Mesothelial cell of epicardium (in vitro differentiated cells): ENCODE measurements around the gene UQCRC2. TPM values are rescaled to one million over a fixed set of nuclear protein-coding genes. Genes with fewer than 3 reads are reported as not detected.
A peak's percentile ranks its signal among the peaks of the same experiment; 100 is the strongest.

Experiments
- DNase-seq, 2 experiments: peaks; one replicate each; pipeline ENCODE4 v3.0.0; 2021; ENCODE audit warnings: low spot score in 2 of 2; ENCODE audit not compliant: unreplicated experiment in 2 of 2
- H3K27ac Mint-ChIP-seq: 2 replicates; pipeline ENCODE4 v1.8.0; 2021; ENCODE audit warnings: mixed read lengths
- H3K27me3 Mint-ChIP-seq: 2 replicates; pipeline ENCODE4 v1.8.0; 2021; ENCODE audit warnings: low read depth, mixed read lengths
- H3K36me3 Mint-ChIP-seq: 2 replicates; pipeline ENCODE4 v1.8.0; 2021; ENCODE audit warnings: mixed read lengths
- H3K4me1 Mint-ChIP-seq: 2 replicates; pipeline ENCODE4 v1.8.0; 2021; ENCODE audit warnings: mixed read lengths
- H3K4me3 Mint-ChIP-seq: 2 replicates; pipeline ENCODE4 v1.8.0; 2021; ENCODE audit warnings: mild to moderate bottlenecking, moderate library complexity, mixed read lengths
- H3K9me3 Mint-ChIP-seq: 2 replicates; pipeline ENCODE4 v1.8.0; 2021; ENCODE audit warnings: mixed read lengths
- total RNA-seq: library from RNA; stranded (reverse); gene quantifications from 3 replicates; pipeline ENCODE4 v1.2.1, GENCODE V29; 2021
- TF ChIP-seq, protein P1 (sequence below): fragments of 200-600 bp; sonication (generic); IDR thresholded peaks from one replicate; pipeline ENCODE4 v1.5.0; 2021; ENCODE audit warnings: antibody characterized with exemption; ENCODE audit not compliant: unreplicated experiment

The UQCRC2 gene
- total RNA-seq, 1 donor from 2014 or later = 199 TPM

DNA sequence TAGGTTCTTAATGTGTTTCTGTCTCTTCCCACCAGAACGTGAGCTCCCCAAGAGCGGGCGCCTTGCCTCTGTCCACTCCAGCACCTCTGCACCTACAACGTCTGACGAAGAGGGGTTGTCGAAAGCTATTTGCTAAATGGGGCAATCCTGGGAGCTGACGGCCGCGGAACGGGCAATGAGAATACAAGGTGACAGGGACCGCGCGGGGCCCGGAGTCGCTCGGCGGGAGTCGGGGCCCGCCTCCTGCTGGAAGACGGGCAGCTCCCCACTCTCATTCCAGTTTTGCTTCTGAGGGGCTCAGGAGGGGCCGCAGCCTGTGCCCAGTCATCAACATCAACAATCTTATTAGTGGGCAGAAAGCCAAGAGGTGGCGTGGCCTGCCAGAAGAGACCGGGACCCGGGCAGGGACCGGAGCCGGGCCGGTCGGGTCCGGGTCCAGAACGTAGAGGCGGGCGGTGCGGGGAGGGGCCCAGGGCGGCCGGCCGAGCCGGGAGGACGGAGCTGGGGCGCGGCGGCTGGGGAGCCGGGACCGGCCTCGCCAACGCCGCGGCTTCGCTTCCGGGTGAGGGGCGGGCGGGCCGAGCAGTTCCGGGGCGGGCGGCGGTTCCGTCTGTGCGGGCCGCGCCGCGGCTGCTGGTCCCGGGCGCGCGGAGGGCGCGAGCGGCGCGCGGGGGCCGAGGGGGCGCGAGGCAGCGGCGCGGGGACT, 54.5 kb downstream of the UQCRC2 start, which contains the start of gene MOSMO:
MOSMO (plus strand) TSS at position 603 of the 706 bp plus-strand sequence. CDS start 191 bp downstream, outside the sequence.
- TF ChIP-seq, protein P1, sequence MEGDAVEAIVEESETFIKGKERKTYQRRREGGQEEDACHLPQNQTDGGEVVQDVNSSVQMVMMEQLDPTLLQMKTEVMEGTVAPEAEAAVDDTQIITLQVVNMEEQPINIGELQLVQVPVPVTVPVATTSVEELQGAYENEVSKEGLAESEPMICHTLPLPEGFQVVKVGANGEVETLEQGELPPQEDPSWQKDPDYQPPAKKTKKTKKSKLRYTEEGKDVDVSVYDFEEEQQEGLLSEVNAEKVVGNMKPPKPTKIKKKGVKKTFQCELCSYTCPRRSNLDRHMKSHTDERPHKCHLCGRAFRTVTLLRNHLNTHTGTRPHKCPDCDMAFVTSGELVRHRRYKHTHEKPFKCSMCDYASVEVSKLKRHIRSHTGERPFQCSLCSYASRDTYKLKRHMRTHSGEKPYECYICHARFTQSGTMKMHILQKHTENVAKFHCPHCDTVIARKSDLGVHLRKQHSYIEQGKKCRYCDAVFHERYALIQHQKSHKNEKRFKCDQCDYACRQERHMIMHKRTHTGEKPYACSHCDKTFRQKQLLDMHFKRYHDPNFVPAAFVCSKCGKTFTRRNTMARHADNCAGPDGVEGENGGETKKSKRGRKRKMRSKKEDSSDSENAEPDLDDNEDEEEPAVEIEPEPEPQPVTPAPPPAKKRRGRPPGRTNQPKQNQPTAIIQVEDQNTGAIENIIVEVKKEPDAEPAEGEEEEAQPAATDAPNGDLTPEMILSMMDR = no peak
- no peaks in the 10 kb centered on the region for H3K9me3 Mint-ChIP-seq
- H3K4me1 Mint-ChIP-seq = peaks cover 16% of the 10 kb centered on the region
- H3K27ac Mint-ChIP-seq = peak within 1 kb of the TSS; percentile 76
- no peaks in the 10 kb centered on the region for H3K36me3 Mint-ChIP-seq
- peaks cover 25% of the 10 kb centered on the region for H3K27me3 Mint-ChIP-seq
- H3K4me3 Mint-ChIP-seq = peak within 1 kb of the TSS; percentile 86
- peak; percentile 50 to 72 for DNase-seq

DNA sequence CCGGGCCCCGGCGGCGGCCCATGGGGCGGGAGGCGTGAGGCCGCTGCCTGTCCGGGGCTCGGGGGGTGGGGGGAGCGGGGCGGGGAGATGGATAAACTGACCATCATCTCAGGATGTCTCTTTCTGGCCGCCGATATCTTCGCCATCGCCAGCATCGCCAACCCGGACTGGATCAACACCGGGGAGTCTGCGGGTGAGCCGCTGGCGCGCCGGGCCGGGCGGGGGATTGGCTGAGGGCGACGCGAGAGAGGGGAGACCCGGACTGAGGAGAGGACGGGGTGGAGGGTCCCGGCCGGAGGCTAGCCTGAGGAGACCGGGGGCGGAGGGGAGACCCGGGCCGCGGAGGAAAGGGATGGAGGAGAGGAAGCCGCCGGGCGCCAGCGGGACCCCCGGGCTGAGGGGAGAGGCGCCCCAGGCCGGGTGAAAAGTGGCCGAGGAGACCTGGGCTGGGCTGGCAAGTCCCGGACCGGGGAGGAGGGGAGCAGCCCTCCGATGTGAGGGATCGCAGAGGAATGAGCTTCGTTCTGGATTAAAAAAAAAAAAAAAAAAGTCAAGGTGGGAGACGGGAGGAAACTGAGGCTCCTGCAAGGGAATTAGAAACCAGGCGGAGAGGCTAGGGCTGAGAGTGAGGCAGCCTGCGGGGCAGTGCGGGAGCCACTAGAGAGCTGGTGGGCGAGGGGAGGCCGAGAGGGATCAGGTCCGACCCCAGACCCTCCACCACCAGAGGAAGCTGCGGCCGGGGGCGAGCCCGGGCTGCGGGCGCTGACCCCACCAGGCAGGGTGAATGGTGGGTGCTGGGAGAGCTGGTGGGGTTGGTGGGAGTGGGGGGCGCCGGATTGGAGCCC, 55.3 kb downstream of the UQCRC2 start:
- Mint-ChIP-seq H3K36me3 (no peaks in the 10 kb centered on the region), H3K27ac (peak overlapping the region; percentile 76), H3K27me3 (peaks cover 18% of the 10 kb centered on the region)

DNA sequence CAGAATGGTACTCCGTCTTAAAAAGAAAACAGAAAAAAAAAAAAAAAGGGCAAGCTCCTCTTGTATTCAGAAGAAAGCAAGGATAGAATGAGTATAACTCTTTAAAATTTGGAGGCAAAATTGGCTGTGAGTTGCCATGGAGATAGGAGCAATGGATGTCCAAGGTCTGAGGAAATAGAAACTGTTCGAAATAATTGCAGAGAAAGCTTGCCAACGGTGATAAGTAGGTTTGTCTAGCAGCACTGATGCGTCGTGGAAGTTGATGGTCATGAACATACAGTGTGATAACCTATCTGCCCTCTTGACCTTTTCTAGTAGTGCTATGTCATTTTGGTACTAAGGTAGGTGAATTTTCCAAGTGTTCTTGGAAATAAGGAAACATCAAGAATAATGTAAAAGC, 57.7 kb downstream of the UQCRC2 start:
- H3K4me1 Mint-ChIP-seq = peaks cover 16% of the 10 kb centered on the region
- H3K27ac Mint-ChIP-seq = no peak overlapping the region
- H3K27me3 Mint-ChIP-seq = no peaks in the 10 kb centered on the region
- DNase-seq = no peak
- H3K36me3 Mint-ChIP-seq = no peaks in the 10 kb centered on the region
- H3K4me3 Mint-ChIP-seq = no peak overlapping the region
- H3K9me3 Mint-ChIP-seq = no peaks in the 10 kb centered on the region
- TF ChIP-seq, protein P1 = no peak

More for the DNA sequence above, 55.3 kb downstream of the UQCRC2 start:
- no peaks in the 10 kb centered on the region for H3K9me3 Mint-ChIP-seq
- H3K4me3 Mint-ChIP-seq = peak overlapping the region; percentile 85
- H3K4me1 Mint-ChIP-seq = peaks cover 16% of the 10 kb centered on the region
- peak; percentile 28 to 53 for DNase-seq
- TF ChIP-seq, protein P1 = no peak

DNA sequence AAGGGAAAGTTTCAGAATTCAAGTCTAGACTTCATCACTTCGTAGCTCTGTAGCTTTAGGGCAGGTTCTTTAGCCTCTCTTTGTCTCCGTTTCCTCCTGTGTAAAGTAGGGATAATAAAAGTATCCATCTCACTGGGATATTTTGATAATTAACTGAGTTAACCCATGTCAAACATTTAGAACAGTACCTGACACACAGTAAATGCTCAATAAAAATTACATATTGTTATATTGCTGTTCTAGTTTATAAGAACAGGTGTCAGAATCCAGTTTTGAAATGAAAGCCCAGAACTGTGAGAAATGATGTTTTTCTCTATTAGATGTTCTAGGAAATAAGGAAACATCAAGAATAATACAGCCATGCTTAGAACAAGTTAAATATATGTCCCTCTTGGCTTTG, 59.1 kb downstream of the UQCRC2 start:
- no peak for DNase-seq
- TF ChIP-seq, protein P1 = no peak
- H3K36me3 Mint-ChIP-seq = no peaks in the 10 kb centered on the region
- no peak overlapping the region for H3K27ac Mint-ChIP-seq
- H3K9me3 Mint-ChIP-seq = no peaks in the 10 kb centered on the region
- H3K27me3 Mint-ChIP-seq = no peaks in the 10 kb centered on the region
- peaks cover 12% of the 10 kb centered on the region for H3K4me1 Mint-ChIP-seq
- H3K4me3 Mint-ChIP-seq = no peak overlapping the region

DNA sequence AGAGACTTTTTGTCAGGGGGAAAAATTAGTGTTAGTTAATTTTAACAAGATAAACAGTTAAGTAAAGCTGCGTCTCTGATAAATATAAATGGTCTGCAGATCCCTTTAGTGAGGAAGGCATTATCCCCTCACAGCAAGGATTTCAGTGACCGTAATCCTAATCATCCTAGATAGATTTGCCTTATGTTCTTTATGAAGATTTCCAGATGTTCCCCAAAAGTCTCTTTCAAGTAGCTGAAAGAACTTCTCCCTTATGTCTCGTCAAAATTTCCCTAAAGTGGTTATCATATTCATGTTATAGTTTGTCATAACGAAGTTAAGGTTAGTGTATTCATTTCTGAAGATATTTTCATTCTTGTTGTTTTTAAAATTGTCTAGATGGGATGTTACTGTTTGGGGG, 60.3 kb downstream of the UQCRC2 start:
- H3K9me3 Mint-ChIP-seq = no peaks in the 10 kb centered on the region
- no peak overlapping the region for H3K27ac Mint-ChIP-seq
- TF ChIP-seq, protein P1 = no peak
- H3K4me3 Mint-ChIP-seq = no peak overlapping the region
- peaks cover 9% of the 10 kb centered on the region for H3K4me1 Mint-ChIP-seq
- no peak for DNase-seq
- H3K36me3 Mint-ChIP-seq = no peaks in the 10 kb centered on the region
- no peaks in the 10 kb centered on the region for H3K27me3 Mint-ChIP-seq
